Measurements from ENCODE around the gene MYH14.
"Not testable (repeated sequence)": the region's sequence is repeated elsewhere in the genome, so short reads cannot be mapped to it uniquely, and the experiment has no call there.

MYH14 gene

GRCh38 chr19:50332244-50333038 lies 129.0 kb downstream of the MYH14 start:
- no peak for DNase-seq (ENCODE audit: low read depth)

GRCh38 chr19:50333235-50333736 lies 129.9 kb downstream of the MYH14 start:
- DNase-seq (ENCODE audit: low read depth), result peak; percentile 89

DNA sequence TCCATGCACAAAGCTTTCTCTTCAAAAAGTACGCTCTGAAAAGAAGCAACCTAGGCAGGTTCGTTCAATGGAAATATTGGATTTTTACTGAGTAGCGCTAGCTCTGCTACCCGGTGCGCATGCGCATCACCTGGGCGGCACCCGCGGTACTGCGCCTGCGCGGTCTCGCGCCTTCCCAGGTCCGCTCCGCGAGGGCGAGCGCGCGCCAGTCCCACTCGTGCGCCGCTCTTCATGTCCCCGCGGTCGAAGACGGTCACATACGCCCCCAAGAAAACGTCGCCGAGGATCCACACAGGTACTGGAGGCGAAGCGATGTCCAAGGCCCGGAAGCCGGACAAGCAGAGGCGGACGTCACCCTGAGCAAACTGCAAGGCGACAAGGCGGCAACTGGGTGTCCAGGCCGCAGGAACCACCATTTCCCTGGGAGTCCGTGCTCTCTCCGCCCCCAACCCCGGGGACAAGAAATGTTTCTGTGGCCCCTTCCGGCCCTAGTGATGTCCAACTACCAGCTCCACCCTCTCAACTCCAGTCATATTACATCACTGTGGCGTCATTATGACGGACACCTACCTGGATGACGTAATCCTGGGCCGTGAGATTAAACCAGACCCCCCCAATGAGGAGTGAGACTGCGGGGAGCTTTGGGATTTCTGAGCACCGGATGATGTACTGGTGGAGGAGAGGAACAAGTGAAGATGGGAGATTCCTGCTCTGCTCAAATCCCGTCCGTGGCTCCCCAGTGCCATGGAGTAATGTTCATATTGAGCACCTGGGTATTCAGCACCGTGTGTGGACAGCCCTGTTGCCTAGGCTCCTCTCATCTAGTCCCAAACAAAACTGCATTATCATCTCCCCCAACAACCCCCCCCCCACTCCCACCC lies 130.6 kb downstream of the MYH14 start:
- DNase-seq (ENCODE audit: low read depth), result no peak

- DNase-seq (ENCODE audit: low read depth), result no peak
These were observed 131.5 kb downstream of the MYH14 start for GRCh38 chr19:50334741-50335421.

GRCh38 chr19:50337031-50337430 lies 133.6 kb downstream of the MYH14 start:
- DNase-seq (ENCODE audit: low read depth), result not testable (repeated sequence)

DNA sequence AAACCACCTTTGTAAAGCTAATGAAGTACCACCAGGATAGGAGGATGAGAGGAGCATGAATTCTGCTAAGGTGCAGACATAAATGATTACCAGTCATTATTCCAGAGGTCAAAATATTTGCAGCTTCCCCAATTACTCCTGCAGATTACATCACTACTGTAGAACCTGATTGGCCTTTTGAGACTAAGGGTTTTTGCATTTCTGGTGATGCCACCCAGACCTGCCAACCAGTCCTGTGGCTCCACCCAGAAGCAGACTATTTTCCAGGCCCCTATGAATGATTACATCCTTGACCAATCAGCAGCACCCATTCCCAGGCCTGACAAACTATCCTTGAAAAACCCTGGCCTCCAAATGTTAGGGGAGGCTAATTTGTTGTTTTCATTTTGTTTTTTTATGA lies 136.9 kb downstream of the MYH14 start:
- no peak for DNase-seq (ENCODE audit: low read depth)

DNA sequence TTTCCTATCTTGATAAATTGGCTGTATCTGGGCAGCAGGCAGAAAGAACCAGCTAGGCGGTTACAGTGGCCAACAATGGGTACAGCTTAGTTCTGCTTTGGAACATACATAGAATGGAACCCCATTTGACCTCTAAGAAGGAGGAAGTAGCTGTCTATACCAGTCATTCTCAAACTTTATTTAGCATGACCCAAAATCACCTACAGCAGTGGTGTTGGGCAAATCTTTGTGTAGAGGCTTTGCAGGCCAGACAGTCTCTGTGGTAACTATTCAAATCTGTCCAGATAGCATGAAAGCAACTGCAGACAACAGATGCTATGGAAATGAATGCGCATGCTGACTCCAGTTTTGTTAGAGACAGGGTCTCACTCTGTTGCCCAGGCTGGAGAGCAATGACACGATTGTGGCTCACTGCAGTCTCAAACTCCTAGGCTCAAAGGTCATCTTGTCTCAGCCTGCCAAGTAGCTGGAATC lies 137.7 kb downstream of the MYH14 start:
- DNase-seq (ENCODE audit: low read depth), result no peak

DNA sequence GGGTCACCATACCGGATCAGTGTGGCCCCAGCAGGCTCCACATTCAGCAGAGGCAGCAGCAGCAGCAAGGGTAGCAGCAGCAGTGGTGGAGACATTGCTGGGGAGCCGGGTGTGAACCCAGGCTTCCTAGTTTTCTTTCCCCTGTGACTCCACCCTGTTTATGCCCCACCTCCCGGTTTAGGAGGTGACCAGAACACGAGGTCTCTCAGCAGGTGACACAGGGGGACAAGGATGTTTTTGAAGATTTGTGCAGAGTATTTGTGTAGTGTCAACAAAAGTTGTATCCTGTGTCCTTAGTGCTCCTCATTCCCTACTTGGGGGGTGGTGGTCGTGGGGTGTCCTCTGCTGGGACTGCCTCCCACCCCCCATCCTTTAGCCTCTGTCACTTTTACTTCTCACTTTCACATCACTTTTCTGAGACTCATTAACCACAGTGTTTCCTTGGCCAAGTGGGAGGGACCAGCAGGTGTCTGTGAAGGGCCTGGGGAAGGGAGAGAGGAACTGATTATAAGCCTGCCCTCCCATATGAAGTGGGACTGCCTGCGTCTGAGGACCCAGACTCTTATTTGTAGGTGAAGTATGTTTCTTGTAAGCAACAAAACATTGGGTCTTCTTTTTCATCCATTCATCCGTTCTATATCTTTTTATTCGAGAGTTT lies 141.4 kb downstream of the MYH14 start:
- DNase-seq (ENCODE audit: low read depth), result no peak

GRCh38 chr19:50347089-50347581 lies 143.7 kb downstream of the MYH14 start:
- not testable (repeated sequence) for DNase-seq (ENCODE audit: low read depth)

DNA sequence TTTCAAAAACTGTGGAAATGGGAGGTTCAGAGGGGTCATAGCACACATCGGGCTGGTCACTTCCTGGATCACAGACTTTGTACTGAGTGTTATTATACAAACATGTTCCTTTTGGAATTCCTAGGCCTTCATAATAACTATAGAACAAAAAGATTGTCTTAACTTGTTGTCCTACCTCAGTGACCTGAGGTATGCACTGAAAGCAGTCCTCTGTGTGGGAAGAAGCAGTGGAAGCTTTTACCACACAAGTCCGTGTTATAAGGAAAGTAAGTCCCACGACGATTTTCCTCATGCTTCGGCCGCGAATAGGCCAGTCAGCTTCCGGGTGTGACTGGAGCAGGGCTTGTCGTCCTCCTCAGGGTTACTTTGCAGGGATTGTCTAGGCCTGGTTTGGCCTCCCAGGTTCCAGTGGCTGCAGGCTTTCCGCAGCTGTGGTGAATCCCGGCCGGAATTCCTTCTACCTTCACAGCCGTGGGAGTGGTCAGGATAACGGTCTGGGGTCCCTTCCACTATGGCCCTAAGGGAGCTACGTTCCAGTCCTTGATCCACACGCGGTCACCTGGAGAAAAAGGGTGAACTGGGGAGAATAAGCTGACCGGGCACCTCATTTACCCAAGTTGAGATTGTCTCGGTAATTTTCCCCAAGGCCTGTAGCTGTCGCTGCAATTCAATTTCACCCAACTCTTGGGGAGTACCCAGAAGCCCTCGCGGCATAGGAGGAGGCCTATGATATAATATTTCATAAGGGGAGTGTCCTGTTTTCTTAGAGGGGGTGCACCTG lies 146.0 kb downstream of the MYH14 start:
- no peak for DNase-seq (ENCODE audit: low read depth)

DNA sequence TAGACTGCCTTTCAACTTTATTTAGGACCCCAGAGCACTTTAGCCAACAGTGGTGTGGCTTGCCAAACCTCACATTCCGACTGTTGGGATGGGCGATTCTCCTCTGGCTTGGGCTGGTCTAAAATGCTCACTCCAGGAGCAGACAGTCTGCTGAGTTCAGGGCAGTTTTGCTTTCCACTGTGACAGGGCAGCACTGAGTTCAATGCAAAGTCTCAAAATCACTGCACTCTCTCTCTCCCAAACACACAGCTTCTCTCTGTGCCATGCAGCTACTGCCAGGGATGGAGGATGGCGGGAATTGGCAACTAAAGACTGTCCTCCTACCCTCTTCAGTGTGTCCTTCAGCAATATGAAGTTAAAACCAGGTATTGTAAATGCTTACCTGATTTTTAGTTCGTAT lies 148.8 kb downstream of the MYH14 start:
- no peak for DNase-seq (ENCODE audit: low read depth)

GRCh38 chr19:50353487-50353880 lies 150.1 kb downstream of the MYH14 start:
- DNase-seq (ENCODE audit: low read depth), result not testable (repeated sequence)

DNA sequence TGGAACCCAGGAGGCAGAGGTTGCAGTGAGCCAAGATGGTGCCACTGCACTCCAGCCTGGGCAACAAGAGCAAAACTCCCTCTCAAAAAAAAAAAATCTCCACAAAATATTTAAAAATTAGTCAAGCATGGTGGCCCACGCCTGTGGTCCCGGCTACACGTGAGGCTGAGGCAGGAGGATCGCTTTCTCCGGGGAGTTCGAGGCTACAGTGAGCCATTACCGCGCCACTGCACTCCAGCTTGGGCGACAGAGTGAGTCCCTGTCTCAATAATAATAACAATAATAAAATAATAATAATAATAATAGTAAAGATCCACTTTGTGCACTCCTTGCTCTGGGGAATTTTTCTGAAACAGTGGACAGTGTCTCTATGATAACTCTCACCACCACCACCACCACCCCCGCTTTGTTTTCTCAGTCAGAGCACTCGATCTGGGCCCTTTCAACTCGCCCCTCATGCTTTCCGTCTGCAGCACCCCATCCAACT lies 153.3 kb downstream of the MYH14 start:
- no peak for DNase-seq (ENCODE audit: low read depth)

GRCh38 chr19:50357178-50358100 lies 154.0 kb downstream of the MYH14 start:
- DNase-seq (ENCODE audit: low read depth), result peak; percentile 53

GRCh38 chr19:50358483-50359327 lies 155.3 kb downstream of the MYH14 start:
- no peak for DNase-seq (ENCODE audit: low read depth)

DNA sequence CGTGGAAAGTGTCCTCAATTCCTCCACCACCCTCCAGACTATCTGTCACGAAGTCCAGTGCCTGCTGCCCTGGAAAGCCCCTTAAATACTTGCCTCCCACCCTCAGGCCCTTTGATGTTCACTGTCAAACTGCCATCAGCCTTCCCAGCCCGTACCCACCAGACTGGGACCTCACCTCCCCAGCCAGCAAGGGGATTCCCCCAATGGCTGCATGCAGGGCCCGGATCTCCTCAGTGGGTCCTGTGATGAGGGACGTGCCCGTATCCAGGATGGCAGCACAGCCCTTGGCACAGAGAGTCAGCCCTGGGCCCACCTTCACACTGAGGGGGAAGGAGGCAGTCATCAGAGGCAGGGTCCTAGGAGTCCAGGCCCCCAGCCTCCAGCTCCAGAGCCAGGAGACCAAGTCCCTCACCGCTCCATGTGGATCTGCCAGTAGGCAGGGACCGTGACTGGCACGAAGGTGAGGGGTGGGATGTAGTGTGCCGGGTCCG lies 156.0 kb downstream of the MYH14 start:
- no peak for DNase-seq (ENCODE audit: low read depth)
